HepG2 (cell line): ENCODE data around the gene QRSL1. TPM values are rescaled to one million over a fixed set of nuclear protein-coding genes. Genes with fewer than 3 reads are reported as not detected.

Experiments
- ATAC-seq: fragments of 200-7000 bp; cut with Tn5 transposase; 3 replicates; pipeline ENCODE4 v1.9.1; 2020; ENCODE audit warnings: mild to moderate bottlenecking, moderate library complexity
- BruUV-seq: library from RNA; stranded (reverse); fragments of 400-500 nt; replicated peaks from 2 replicates; lab custom pipeline; 2021; lab: Mats Ljungman, UMichigan
- CTCF ChIA-PET: fragments of 300-600 bp; formaldehyde crosslinking; extraction: SDS; loops from one replicate; lab custom pipeline; 2021; ENCODE audit warnings: low total read pairs, inconsistent platforms, low intra/inter-chr PET ratio; lab: Yijun Ruan, JAX
- POLR2A ChIA-PET: fragments of 350-600 bp; sonication (Branson Sonifier 250); formaldehyde crosslinking; loops from one replicate; lab custom pipeline; 2020; ENCODE audit warnings: antibody characterized with exemption, inconsistent platforms; lab: Yijun Ruan, JAX
- DNase-seq: peaks from one replicate; pipeline ENCODE4 v3.0.0-alpha.2; 2015; ENCODE audit warnings: low spot score
- FAIRE-seq: peaks from 3 replicates; lab custom pipeline; 2011; peaks lifted over from hg19 to GRCh38; lab: Jason Lieb, UNC
- H2AFZ ChIP-seq: one replicate; pipeline ENCODE4 v1.6.1; 2011; ENCODE audit warnings: low read length, inconsistent platforms
- H3K27ac ChIP-seq: fragments of 300-600 bp; 3 replicates; pipeline ENCODE4 v1.8.0; 2011; ENCODE audit warnings: mixed run types, mild to moderate bottlenecking, mixed read lengths, low read length, inconsistent platforms; ENCODE audit not compliant: insufficient read depth; ENCODE audit errors: extremely low read length
- H3K27me3 ChIP-seq, 2 experiments: fragments of 200-600 bp in 1 of 2; 2 replicates in 1 of 2; 3 replicates in 1 of 2; pipeline versions ENCODE4 v1.6.0 to v1.8.0; 2011; ENCODE audit warnings: low read length in 2 of 2, mild to moderate bottlenecking in 2 of 2, moderate library complexity in 2 of 2, inconsistent platforms in 1 of 2; ENCODE audit not compliant: insufficient read depth in 2 of 2, control insufficient read depth in 1 of 2
- H3K36me3 ChIP-seq, 2 experiments: fragments of 200-600 bp in 1 of 2; replicated peaks in 1 of 2; 2 replicates in 1 of 2; 3 replicates in 1 of 2; pipeline versions ENCODE4 v1.5.1 to v1.8.0; 2011; ENCODE audit warnings: low read length in 2 of 2, inconsistent platforms in 1 of 2; ENCODE audit not compliant: insufficient read depth in 2 of 2, control insufficient read depth in 1 of 2
- H3K4me1 ChIP-seq: 2 replicates; pipeline ENCODE4 v1.5.1; 2012; ENCODE audit warnings: low read length, inconsistent platforms; ENCODE audit not compliant: insufficient read depth
- H3K4me2 ChIP-seq: 2 replicates; pipeline ENCODE4 v1.6.0; 2011; ENCODE audit warnings: low read depth, low read length, inconsistent platforms
- H3K4me3 ChIP-seq, 3 experiments: fragments of 200-600 bp in 1 of 3; sonication (generic), shearing (Covaris generic) in 1 of 3; replicated peaks in 1 of 3; 2 replicates each; pipeline ENCODE4 v1.5.1; 2011 to 2016; ENCODE audit warnings: low read length in 3 of 3, inconsistent platforms in 2 of 3, low read depth in 2 of 3, mild to moderate bottlenecking in 2 of 3, control low read depth in 1 of 3, mixed read lengths in 1 of 3; ENCODE audit not compliant: insufficient read depth in 1 of 3
- H3K79me2 ChIP-seq: one replicate; pipeline ENCODE4 v1.6.1; 2011; ENCODE audit warnings: low read length, inconsistent platforms; ENCODE audit not compliant: insufficient read depth
- H3K9ac ChIP-seq: 2 replicates; pipeline ENCODE4 v1.6.0; 2011; ENCODE audit warnings: mild to moderate bottlenecking, low read depth, low read length, inconsistent platforms; ENCODE audit not compliant: insufficient read depth
- H3K9me3 ChIP-seq: 2 replicates; pipeline ENCODE4 v1.5.1; 2012; ENCODE audit warnings: mild to moderate bottlenecking, low read length
- H4K20me1 ChIP-seq: 2 replicates; pipeline ENCODE4 v1.6.0; 2011; ENCODE audit warnings: inconsistent platforms, mild to moderate bottlenecking, low read length, moderate library complexity; ENCODE audit not compliant: insufficient read depth
- ATF3 ChIP-seq: sonication (generic); formaldehyde crosslinking; IDR thresholded peaks from 2 replicates; pipeline ENCODE4 v1.4.0; 2020; ENCODE audit warnings: missing genetic modification reagents
- PRDM10 ChIP-seq: sonication (generic); formaldehyde crosslinking; IDR thresholded peaks from 2 replicates; pipeline ENCODE4 v1.4.0; 2020; ENCODE audit warnings: low read depth, missing genetic modification reagents
- ZFX ChIP-seq: sonication (generic); formaldehyde crosslinking; IDR thresholded peaks from 2 replicates; pipeline ENCODE4 v1.4.0; 2020; ENCODE audit warnings: mild to moderate bottlenecking, low read depth, missing genetic modification reagents, moderate library complexity
- ZGPAT ChIP-seq: IDR thresholded peaks from 2 replicates; pipeline ENCODE4 v1.6.1; 2016; ENCODE audit warnings: mild to moderate bottlenecking
- ZNF713 ChIP-seq: sonication (generic); formaldehyde crosslinking; IDR thresholded peaks from 2 replicates; pipeline ENCODE4 v1.4.0; 2020; ENCODE audit warnings: mild to moderate bottlenecking, missing genetic modification reagents
- WGBS: methylation state at CpG from one replicate; pipeline ENCODE4 v1.1.6; 2017; ENCODE audit warnings: low lambda C conversion rate; 5-methylcytosine and 5-hydroxymethylcytosine counted together
- in situ Hi-C: cut with HindIII; loops from 2 replicates; pipeline ENCODE4 v1.10.0; 2017; ENCODE audit warnings: low pct_unique_long_range_greater_than_20kb; ENCODE audit not compliant: extremely low pct_ligation_motif_present
- intact Hi-C: fragments of 100-400 bp; cut with micrococcal nuclease; formaldehyde crosslinking; loops from one replicate; pipeline ENCODE4 v1.10.0; 2022; ENCODE audit not compliant: unreplicated experiment
- polyA plus RNA-seq, 8 experiments: library from polyadenylated mRNA; depleted of rRNA in 3 of 8; stranded (reverse) in 7 of 8; unstranded in 1 of 8; fragments of >200 nt; fragmentation: Illumina TruSeq in 4 of 8; extraction: Trizol in 4 of 8; gene quantifications; 2 replicates each; pipeline versions ENCODE4 v1.2.1 to v1.2.3, GENCODE V29; 2011 to 2016; ENCODE audit warnings: low read depth in 4 of 8, missing spikeins in 1 of 8, mixed read lengths in 1 of 8; ENCODE audit not compliant: insufficient read depth in 1 of 8
- total RNA-seq, 5 experiments: library from RNA; depleted of rRNA; stranded (reverse); fragments of >200 nt; fragmentation: Illumina TruSeq; extraction: Trizol; gene quantifications; 2 replicates each; pipeline ENCODE4 v1.2.3, GENCODE V29; 2016; ENCODE audit warnings: low read depth in 1 of 5
- TF ChIP-seq, protein P1 (sequence below): IDR thresholded peaks from 2 replicates; pipeline ENCODE4 v1.4.0; 2020; ENCODE audit warnings: mild to moderate bottlenecking, missing genetic modification reagents
- TF ChIP-seq, protein P2 (sequence below): sonication (generic); formaldehyde crosslinking; IDR thresholded peaks from 2 replicates; pipeline ENCODE4 v1.4.0; 2020; ENCODE audit warnings: missing genetic modification reagents, borderline replicate concordance

The QRSL1 gene
- total and polyA plus RNA-seq, 2 of the 13 experiments (the other 11 are each of a cell fraction or from before 2014, with no cell fraction given), result 8.2 to 22.3 TPM

GRCh38 chr6:106614592-106615257, 14.7 kb upstream of the QRSL1 start:
- ChIA-PET CTCF (no interaction called here), POLR2A (no interaction called here)
- TF ChIP-seq ZFX (no peak), PRDM10 (CRISPR knock-in tag) (no peak), ATF3 (CRISPR knock-in tag) (no peak), ZNF713 (CRISPR knock-in tag) (no peak), ZGPAT (CRISPR knock-in tag) (no peak)
- TF ChIP-seq, protein P1, sequence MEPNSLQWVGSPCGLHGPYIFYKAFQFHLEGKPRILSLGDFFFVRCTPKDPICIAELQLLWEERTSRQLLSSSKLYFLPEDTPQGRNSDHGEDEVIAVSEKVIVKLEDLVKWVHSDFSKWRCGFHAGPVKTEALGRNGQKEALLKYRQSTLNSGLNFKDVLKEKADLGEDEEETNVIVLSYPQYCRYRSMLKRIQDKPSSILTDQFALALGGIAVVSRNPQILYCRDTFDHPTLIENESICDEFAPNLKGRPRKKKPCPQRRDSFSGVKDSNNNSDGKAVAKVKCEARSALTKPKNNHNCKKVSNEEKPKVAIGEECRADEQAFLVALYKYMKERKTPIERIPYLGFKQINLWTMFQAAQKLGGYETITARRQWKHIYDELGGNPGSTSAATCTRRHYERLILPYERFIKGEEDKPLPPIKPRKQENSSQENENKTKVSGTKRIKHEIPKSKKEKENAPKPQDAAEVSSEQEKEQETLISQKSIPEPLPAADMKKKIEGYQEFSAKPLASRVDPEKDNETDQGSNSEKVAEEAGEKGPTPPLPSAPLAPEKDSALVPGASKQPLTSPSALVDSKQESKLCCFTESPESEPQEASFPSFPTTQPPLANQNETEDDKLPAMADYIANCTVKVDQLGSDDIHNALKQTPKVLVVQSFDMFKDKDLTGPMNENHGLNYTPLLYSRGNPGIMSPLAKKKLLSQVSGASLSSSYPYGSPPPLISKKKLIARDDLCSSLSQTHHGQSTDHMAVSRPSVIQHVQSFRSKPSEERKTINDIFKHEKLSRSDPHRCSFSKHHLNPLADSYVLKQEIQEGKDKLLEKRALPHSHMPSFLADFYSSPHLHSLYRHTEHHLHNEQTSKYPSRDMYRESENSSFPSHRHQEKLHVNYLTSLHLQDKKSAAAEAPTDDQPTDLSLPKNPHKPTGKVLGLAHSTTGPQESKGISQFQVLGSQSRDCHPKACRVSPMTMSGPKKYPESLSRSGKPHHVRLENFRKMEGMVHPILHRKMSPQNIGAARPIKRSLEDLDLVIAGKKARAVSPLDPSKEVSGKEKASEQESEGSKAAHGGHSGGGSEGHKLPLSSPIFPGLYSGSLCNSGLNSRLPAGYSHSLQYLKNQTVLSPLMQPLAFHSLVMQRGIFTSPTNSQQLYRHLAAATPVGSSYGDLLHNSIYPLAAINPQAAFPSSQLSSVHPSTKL, result no peak
- TF ChIP-seq, protein P2, sequence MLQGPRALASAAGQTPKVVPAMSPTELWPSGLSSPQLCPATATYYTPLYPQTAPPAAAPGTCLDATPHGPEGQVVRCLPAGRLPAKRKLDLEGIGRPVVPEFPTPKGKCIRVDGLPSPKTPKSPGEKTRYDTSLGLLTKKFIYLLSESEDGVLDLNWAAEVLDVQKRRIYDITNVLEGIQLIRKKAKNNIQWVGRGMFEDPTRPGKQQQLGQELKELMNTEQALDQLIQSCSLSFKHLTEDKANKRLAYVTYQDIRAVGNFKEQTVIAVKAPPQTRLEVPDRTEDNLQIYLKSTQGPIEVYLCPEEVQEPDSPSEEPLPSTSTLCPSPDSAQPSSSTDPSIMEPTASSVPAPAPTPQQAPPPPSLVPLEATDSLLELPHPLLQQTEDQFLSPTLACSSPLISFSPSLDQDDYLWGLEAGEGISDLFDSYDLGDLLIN (CRISPR knock-in tag), result no peak
- H3K36me3 ChIP-seq, result no peaks in the 10 kb centered on the region; a peak in 1 of 5 replicates
- WGBS, result 100% methylated on average over 3 of the region's 3 CpGs
- H4K20me1 ChIP-seq, result no peaks in the 10 kb centered on the region
- H2AFZ ChIP-seq, result no peak overlapping the region
- no peak overlapping the region for H3K4me3 ChIP-seq
- no TSS peak for BruUV-seq
- H3K4me2 ChIP-seq, result no peak overlapping the region
- intact Hi-C loops (no loop called here), in situ Hi-C loops (no loop called here)
- H3K27me3 ChIP-seq, result no peaks in the 10 kb centered on the region
- no peaks in the 10 kb centered on the region for H3K79me2 ChIP-seq
- peaks cover 28% of the 10 kb centered on the region for H3K4me1 ChIP-seq
- no peak for ATAC-seq
- no peak for FAIRE-seq
- no peaks in the 10 kb centered on the region for H3K9me3 ChIP-seq
- DNase-seq, result no peak
- no peak overlapping the region for H3K9ac ChIP-seq
- no peak overlapping the region for H3K27ac ChIP-seq
